ENCODE results near the gene OR10C1. TPM values are rescaled to one million over a fixed set of nuclear protein-coding genes. Genes with fewer than 3 reads are reported as not detected.

OR10C1 gene
- total RNA-seq, 1 experiment from 2014 or later: not detected

DNA sequence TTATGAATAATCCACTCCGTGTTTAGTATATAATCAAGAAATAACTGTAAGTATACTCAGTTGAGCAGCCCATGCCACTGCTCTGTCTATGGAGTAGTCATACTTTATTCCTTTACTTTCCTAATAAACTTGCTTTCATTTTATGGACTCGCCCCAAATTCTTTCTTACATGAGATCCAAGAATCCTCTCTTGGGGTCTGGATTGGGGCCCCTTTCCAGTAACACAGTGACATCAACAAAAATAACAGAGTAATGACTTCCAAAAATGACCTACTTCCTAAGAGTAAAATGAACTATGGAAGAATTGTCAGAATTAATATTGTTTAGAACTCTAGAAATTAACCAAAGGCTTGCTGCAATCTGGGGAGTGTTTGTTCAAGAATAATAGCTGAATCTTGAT lies 26.7 kb downstream of the OR10C1 start:
- DNase-seq (ENCODE audit: low spot score): no peak
- H3K27me3 ChIP-seq (replicated peaks; ENCODE audit: insufficient read depth, low read depth, low read length, poor library complexity): peaks cover 60% of the 10 kb centered on the region
- no TSS peak for BruUV-seq (replicated peaks)
- no peak overlapping the region for H3K4me3 ChIP-seq (ENCODE audit: low read depth, low read length, poor library complexity, severe bottlenecking)
- intact Hi-C loops (cut with micrococcal nuclease; ENCODE audit: unreplicated experiment): no loop called here
- H3K4me1 ChIP-seq (ENCODE audit: insufficient read depth, low read length, poor library complexity, severe bottlenecking): no peaks in the 10 kb centered on the region
- no peak overlapping the region for H3K27ac ChIP-seq (ENCODE audit: low read depth, low read length, poor library complexity, severe bottlenecking)
- H3K36me3 ChIP-seq (ENCODE audit: insufficient read depth, low read length, poor library complexity, severe bottlenecking): no peaks in the 10 kb centered on the region
- TF ChIP-seq EZH2 (IDR thresholded peaks at IDR 0.05; ENCODE audit: borderline replicate concordance, low read depth, low read length, poor library complexity, severe bottlenecking): no peak
- TF ChIP-seq, protein P1, sequence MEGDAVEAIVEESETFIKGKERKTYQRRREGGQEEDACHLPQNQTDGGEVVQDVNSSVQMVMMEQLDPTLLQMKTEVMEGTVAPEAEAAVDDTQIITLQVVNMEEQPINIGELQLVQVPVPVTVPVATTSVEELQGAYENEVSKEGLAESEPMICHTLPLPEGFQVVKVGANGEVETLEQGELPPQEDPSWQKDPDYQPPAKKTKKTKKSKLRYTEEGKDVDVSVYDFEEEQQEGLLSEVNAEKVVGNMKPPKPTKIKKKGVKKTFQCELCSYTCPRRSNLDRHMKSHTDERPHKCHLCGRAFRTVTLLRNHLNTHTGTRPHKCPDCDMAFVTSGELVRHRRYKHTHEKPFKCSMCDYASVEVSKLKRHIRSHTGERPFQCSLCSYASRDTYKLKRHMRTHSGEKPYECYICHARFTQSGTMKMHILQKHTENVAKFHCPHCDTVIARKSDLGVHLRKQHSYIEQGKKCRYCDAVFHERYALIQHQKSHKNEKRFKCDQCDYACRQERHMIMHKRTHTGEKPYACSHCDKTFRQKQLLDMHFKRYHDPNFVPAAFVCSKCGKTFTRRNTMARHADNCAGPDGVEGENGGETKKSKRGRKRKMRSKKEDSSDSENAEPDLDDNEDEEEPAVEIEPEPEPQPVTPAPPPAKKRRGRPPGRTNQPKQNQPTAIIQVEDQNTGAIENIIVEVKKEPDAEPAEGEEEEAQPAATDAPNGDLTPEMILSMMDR (conservative IDR thresholded peaks at IDR 0.05; ENCODE audit: low read depth, low read length): no peak
- ChIA-PET POLR2A (ENCODE audit: low non-redundant PET) (no interaction called here), CTCF (no interaction called here)
- H3K9me3 ChIP-seq (ENCODE audit: low read depth, low read length, poor library complexity, severe bottlenecking): no peaks in the 10 kb centered on the region

DNA sequence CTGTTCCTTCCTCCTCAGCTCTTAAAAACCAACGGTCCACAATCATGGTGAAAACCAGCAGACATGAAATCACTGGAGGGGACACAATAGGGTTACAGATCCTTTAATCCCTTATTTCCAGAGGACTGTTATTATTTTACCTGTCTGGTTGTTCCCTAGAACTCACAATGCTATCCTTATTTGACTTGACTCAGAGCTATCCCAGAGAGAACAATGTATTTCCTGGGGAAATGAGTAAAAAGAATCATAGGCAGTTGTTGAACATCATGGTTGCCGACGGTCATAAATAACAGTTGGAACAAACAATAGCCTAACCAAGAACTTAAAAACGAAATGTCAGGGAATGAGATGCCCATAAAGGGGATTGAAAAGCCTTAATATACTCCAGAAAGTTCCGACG lies 27.1 kb downstream of the OR10C1 start:
- DNase-seq (ENCODE audit: low spot score): no peak
- no TSS peak for BruUV-seq (replicated peaks)

DNA sequence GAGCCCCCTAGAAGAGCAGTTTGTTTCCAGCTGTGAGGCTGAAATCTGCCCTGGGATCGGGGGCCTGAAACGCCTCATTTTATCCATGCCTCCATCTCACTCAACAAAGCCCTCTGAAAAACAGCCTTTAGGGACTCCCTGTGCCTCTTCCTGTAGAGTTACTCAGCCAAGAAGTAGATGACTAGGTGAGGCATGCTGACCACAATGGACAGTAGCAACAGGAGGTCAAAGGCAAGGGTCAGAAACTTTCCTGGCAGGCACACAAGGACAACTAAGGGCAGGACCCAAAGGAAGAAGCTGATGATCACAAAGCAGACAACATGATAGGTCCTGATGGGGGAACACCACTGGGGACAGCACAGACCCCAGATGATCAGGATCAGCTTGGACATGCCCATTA lies 35.9 kb downstream of the OR10C1 start:
- no peak overlapping the region for H3K4me3 ChIP-seq (ENCODE audit: low read depth, low read length, poor library complexity, severe bottlenecking)
- no peaks in the 10 kb centered on the region for H3K36me3 ChIP-seq (ENCODE audit: insufficient read depth, low read length, poor library complexity, severe bottlenecking)
- H3K27me3 ChIP-seq (replicated peaks; ENCODE audit: insufficient read depth, low read depth, low read length, poor library complexity): peaks cover 14% of the 10 kb centered on the region
- H3K4me1 ChIP-seq (ENCODE audit: insufficient read depth, low read length, poor library complexity, severe bottlenecking): no peaks in the 10 kb centered on the region
- intact Hi-C loops (cut with micrococcal nuclease; ENCODE audit: unreplicated experiment): no loop called here
- no peak overlapping the region for H3K27ac ChIP-seq (ENCODE audit: low read depth, low read length, poor library complexity, severe bottlenecking)
- no TSS peak for BruUV-seq (replicated peaks)
- ChIA-PET CTCF (no interaction called here), POLR2A (ENCODE audit: low non-redundant PET) (no interaction called here)
- DNase-seq (ENCODE audit: low spot score): no peak
- no peaks in the 10 kb centered on the region for H3K9me3 ChIP-seq (ENCODE audit: low read depth, low read length, poor library complexity, severe bottlenecking)
- TF ChIP-seq EZH2 (IDR thresholded peaks at IDR 0.05; ENCODE audit: borderline replicate concordance, low read depth, low read length, poor library complexity, severe bottlenecking): no peak
- TF ChIP-seq, protein P1 (conservative IDR thresholded peaks at IDR 0.05; ENCODE audit: low read depth, low read length): no peak

More for the DNA sequence above, 27.1 kb downstream of the OR10C1 start:
- ChIA-PET POLR2A (ENCODE audit: low non-redundant PET) (no interaction called here), CTCF (no interaction called here)
- Histone ChIP-seq H3K4me1 (ENCODE audit: insufficient read depth, low read length, poor library complexity, severe bottlenecking) (no peaks in the 10 kb centered on the region), H3K27me3 (replicated peaks; ENCODE audit: insufficient read depth, low read depth, low read length, poor library complexity) (peaks cover 60% of the 10 kb centered on the region), H3K9me3 (ENCODE audit: low read depth, low read length, poor library complexity, severe bottlenecking) (no peaks in the 10 kb centered on the region), H3K4me3 (ENCODE audit: low read depth, low read length, poor library complexity, severe bottlenecking) (no peak overlapping the region), H3K27ac (ENCODE audit: low read depth, low read length, poor library complexity, severe bottlenecking) (no peak overlapping the region), H3K36me3 (ENCODE audit: insufficient read depth, low read length, poor library complexity, severe bottlenecking) (no peaks in the 10 kb centered on the region)
- intact Hi-C loops (cut with micrococcal nuclease; ENCODE audit: unreplicated experiment): no loop called here
- no peak for TF ChIP-seq EZH2 (IDR thresholded peaks at IDR 0.05; ENCODE audit: borderline replicate concordance, low read depth, low read length, poor library complexity, severe bottlenecking)
- TF ChIP-seq, protein P1 (conservative IDR thresholded peaks at IDR 0.05; ENCODE audit: low read depth, low read length): no peak
